HL-60 (cell line): ENCODE results near the gene SLC12A3.

ENCODE experiments used
- POLR2AphosphoS5 ChIP-seq: IDR thresholded peaks from 2 replicates; pipeline ENCODE4 v1.6.1; 2012; ENCODE audit warnings: low read depth
- REST ChIP-seq: IDR thresholded peaks from 2 replicates; pipeline ENCODE4 v1.6.1; 2012; ENCODE audit warnings: low read depth; ENCODE audit not compliant: insufficient replicate concordance
- TF ChIP-seq, protein P1 (sequence below): IDR thresholded peaks from one replicate; pipeline ENCODE4 v1.5.1; 2011; ENCODE audit warnings: low read length, control low read depth, inconsistent platforms; ENCODE audit not compliant: insufficient read depth

GRCh38 chr16:56848955-56849689 lies 15.9 kb upstream of the SLC12A3 start:
- no peak for TF ChIP-seq REST
- TF ChIP-seq, protein P1, sequence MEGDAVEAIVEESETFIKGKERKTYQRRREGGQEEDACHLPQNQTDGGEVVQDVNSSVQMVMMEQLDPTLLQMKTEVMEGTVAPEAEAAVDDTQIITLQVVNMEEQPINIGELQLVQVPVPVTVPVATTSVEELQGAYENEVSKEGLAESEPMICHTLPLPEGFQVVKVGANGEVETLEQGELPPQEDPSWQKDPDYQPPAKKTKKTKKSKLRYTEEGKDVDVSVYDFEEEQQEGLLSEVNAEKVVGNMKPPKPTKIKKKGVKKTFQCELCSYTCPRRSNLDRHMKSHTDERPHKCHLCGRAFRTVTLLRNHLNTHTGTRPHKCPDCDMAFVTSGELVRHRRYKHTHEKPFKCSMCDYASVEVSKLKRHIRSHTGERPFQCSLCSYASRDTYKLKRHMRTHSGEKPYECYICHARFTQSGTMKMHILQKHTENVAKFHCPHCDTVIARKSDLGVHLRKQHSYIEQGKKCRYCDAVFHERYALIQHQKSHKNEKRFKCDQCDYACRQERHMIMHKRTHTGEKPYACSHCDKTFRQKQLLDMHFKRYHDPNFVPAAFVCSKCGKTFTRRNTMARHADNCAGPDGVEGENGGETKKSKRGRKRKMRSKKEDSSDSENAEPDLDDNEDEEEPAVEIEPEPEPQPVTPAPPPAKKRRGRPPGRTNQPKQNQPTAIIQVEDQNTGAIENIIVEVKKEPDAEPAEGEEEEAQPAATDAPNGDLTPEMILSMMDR: no peak
- no peak for TF ChIP-seq POLR2AphosphoS5
